Stomach (tissue), 4 donors: ENCODE data around the gene HSD17B11.

Experiments
- POLR2A ChIP-seq, 4 donors: fragments of 450-650 bp; IDR thresholded peaks; one replicate each; pipeline ENCODE4 v1.6.1; 2016; ENCODE audit warnings: antibody characterized with exemption in 4 of 4, control low read depth in 2 of 4, mild to moderate bottlenecking in 1 of 4, moderate library complexity in 1 of 4
- POLR2AphosphoS5 ChIP-seq, 3 donors: sonication (generic); formaldehyde crosslinking; IDR thresholded peaks; one replicate each; pipeline ENCODE4 v1.6.1; 2016; ENCODE audit warnings: antibody characterized with exemption in 3 of 3
- TF ChIP-seq, protein P1 (sequence below), 7 experiments: fragments of 450-650 bp in 4 of 7; fragments of 200-600 bp in 3 of 7; sonication (generic) in 3 of 7; IDR thresholded peaks; one replicate each; pipeline ENCODE4 v1.5.1; 2016 to 2019; ENCODE audit warnings: antibody characterized with exemption in 7 of 7, control low read depth in 2 of 7, mild to moderate bottlenecking in 1 of 7

DNA sequence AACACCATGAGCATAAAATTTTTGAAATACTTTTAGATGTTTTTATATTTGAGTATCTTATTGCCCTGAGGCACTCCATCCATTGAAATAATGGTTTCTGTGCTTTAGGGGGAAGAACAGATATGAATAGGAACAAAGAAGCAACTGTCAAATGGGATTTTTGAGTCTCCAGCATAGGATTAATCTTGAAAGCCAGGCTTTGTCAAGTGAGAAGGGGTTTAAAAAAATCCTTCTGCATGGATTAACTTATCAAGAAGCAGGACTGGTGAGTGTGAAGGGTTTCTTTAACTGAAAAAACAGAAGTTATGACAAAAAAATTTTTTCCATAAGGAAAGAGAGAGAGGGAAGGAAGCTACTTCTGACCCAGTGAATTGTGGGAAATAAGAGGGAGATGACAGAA is 23.8 kb upstream of the HSD17B11 start:
- TF ChIP-seq, protein P1, sequence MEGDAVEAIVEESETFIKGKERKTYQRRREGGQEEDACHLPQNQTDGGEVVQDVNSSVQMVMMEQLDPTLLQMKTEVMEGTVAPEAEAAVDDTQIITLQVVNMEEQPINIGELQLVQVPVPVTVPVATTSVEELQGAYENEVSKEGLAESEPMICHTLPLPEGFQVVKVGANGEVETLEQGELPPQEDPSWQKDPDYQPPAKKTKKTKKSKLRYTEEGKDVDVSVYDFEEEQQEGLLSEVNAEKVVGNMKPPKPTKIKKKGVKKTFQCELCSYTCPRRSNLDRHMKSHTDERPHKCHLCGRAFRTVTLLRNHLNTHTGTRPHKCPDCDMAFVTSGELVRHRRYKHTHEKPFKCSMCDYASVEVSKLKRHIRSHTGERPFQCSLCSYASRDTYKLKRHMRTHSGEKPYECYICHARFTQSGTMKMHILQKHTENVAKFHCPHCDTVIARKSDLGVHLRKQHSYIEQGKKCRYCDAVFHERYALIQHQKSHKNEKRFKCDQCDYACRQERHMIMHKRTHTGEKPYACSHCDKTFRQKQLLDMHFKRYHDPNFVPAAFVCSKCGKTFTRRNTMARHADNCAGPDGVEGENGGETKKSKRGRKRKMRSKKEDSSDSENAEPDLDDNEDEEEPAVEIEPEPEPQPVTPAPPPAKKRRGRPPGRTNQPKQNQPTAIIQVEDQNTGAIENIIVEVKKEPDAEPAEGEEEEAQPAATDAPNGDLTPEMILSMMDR (IDR thresholded peaks at IDR 0.05) = no peak
- TF ChIP-seq POLR2A (IDR thresholded peaks at IDR 0.05) = no peak
- TF ChIP-seq POLR2AphosphoS5 (IDR thresholded peaks at IDR 0.05) = no peak
